GM13976 (cell line): ENCODE results near the gene PLD4.

Experiments used
- DNase-seq: peaks from one replicate; pipeline ENCODE4 v3.0.0; 2012; ENCODE audit warnings: low spot score
- CTCF ChIP-seq: IDR thresholded peaks from 2 replicates; pipeline ENCODE4 v1.5.1; 2012; ENCODE audit warnings: borderline replicate concordance, mild to moderate bottlenecking; ENCODE audit not compliant: insufficient read depth; ENCODE audit errors: extremely low read depth, missing control alignments, control extremely low read depth
- in situ Hi-C: fragments of 300-500 bp; cut with MboI; formaldehyde crosslinking; loops from one replicate; pipeline ENCODE4 v1.12.0; 2022; ENCODE audit warnings: low sequenced_read_pairs, mixed read lengths, inconsistent platforms; ENCODE audit not compliant: unreplicated experiment

Gene PLD4

GRCh38 chr14:104975481-104976197 lies 51.0 kb downstream of the PLD4 start:
- TF ChIP-seq CTCF = peak; percentile 42
- in situ Hi-C loops = no loop called here
- peak; percentile 68 for DNase-seq

GRCh38 chr14:104976198-104977007 lies 51.7 kb downstream of the PLD4 start:
- peak; percentile 90 for DNase-seq
- TF ChIP-seq CTCF = peak; percentile 96
- in situ Hi-C loops = no loop called here

- no peak for DNase-seq
- no peak for TF ChIP-seq CTCF
- in situ Hi-C loops = no loop called here
Measured at GRCh38 chr14:104977008-104977680, 52.5 kb downstream of the PLD4 start.

- in situ Hi-C loops = no loop called here
- TF ChIP-seq CTCF = no peak
- DNase-seq = peak; percentile 76
Measured at GRCh38 chr14:104977681-104978653, 53.3 kb downstream of the PLD4 start, which contains the start of gene AHNAK2. AHNAK2 (minus strand) TSS chr14:104978374; CDS start chr14:104978237, 137 bp downstream.

GRCh38 chr14:104978746-104979691 lies 54.3 kb downstream of the PLD4 start:
- in situ Hi-C loops = no loop called here
- no peak for TF ChIP-seq CTCF
- no peak for DNase-seq
